ENCODE data around the gene C10orf120. TPM values are rescaled to one million over a fixed set of nuclear protein-coding genes. Genes with fewer than 3 reads are reported as not detected.

Gene C10orf120
- total RNA-seq, 1 donor from 2014 or later, result not detected

DNA sequence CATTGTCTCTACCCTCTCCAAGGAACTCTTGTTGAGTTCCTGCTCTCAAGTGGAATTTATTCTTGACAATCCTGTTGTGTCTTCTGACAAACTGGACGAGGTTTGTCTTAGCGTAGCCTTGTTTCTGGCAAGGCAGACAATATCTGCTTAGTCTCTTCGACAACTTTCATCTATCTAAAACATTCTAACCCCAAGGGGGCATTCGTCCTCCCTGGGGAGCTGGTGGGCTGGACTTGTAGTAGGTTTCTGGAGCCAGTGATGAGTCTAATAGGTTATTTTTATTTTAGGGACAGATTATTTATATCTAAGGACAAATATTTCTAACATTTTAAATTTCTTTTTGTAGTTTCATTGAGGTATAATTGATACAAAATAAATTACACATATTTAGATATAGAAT lies 7.3 kb upstream of the C10orf120 start:
- intact Hi-C loops (cut with DNase I), result no loop called here
- ATAC-seq (no peak), DNase-seq (ENCODE audit: low spot score) (no peak)

DNA sequence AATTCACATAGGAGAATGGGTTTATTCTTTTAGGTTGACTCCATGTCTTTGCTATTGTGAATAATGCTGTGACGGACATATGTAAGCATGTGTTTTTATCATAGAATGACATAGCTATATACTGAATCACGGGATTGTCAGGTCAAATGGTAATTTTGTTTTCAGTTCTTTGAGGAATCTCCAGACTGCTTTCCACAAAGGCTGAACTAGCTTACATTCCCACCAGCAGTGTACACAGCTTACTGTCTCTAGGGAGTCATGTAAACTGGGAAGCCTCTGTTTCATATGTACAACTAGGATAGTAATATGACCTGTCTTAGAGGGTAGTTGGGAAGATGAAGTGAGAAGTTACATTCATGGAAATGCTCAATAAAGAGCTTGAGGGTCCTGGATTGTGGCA lies 6.8 kb upstream of the C10orf120 start:
- no peak for DNase-seq (ENCODE audit: low spot score)
- intact Hi-C loops (cut with DNase I), result no loop called here
- ATAC-seq, result no peak

DNA sequence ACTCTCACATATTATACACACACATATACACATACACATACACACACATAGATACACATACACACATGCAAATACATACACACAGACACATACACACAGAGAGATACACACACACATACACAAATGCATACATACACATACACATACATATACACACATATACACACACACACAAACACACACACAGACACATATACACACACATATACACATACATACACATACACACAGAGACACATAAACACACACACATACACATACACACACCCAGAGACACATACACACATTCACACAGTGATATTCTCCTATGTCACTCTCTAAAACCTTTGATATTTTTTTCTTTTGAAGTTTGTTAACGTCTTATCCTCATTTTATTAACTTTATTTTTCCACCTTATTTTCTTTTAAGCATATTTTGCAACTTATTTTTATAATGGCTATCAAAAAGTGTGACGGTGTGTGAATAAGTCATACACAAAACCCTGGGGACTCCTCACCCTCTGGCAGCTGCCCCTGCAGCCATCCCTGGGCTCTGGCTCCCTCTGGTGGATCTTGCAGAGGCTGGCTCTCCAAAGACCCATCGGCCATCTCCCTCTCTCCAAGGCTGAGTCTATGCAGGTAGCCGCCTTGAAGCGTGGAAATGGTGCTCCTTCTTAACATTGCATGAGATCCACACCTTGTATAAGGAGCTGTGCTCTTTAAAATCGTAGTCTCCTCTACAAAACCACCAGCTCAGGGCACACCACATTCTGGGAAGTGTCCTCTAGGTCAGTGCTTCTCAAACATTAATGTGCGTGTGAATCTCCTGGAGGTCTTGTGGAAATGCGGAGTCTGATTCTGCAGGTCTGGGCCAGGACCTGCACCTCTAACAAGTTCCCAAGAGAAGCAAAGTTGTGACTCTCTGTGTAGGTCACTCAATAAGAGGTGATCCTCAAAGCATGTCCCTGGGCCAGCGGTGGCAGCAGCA lies 4.1 kb upstream of the C10orf120 start:
- DNase-seq (ENCODE audit: low spot score) (peak; percentile 81), ATAC-seq (peak; percentile 88)
- intact Hi-C loops (cut with DNase I), result no loop called here

DNA sequence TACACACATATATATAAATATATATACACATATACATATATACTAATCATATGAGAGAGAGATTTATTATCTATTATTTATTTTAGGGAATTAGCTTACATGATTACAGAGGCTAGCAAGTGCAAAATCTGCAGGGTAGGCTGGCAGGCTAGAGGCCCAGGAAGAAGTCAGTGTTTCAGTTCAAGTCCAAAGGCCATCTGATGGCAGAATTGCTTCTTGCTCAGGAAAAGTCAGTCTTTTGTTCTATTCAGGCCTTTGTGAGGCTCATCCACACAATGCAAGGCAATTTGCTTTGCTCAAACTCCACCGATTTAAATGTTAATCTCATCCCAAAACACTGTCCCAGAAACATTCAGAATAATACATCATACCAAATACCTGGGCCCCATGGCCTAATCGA lies 2.6 kb upstream of the C10orf120 start:
- intact Hi-C loops (cut with DNase I), result no loop called here
- DNase-seq (ENCODE audit: low spot score), result no peak
- no peak for ATAC-seq

DNA sequence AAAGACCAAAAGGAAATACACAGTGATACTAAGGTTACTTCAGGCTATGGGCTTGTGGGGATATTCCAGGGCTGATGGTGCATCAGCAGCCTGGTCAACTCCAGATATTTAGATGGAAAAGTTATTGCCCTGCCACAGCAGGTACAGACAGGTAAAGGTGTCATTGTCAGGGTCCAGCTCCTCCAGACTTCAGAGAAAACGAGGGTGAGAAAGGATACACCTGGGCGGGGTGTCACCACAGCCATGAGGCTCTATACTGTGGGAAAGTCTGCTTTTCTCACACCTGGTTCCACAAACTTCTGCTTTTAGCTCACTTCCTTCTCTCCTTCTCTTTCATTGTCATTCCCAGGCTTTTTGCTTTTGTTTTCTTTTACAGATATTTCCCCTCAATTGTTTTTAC lies 2.0 kb upstream of the C10orf120 start:
- DNase-seq (ENCODE audit: low spot score) (no peak), ATAC-seq (no peak)
- intact Hi-C loops (cut with DNase I), result no loop called here

DNA sequence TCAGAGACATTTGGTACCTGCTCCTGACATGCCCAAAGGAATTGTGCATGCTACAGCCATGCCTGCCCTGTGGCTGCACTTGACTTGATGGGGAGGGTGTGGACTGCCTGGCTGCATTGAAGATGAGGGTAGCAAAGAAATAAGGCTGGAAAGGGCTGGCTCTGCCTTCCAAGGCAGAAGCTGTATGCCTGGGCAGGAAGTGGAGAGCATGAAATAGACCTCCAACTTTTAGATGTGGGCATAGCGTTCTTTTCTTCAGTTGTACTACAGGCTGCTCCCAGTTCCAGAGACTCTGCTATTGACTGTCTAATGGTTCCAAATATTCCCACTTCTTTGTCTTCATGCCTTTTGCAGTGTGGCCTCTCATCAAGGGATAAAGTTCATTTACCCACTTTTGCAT lies 3.0 kb downstream of the C10orf120 start:
- DNase-seq (ENCODE audit: low spot score) (no peak), ATAC-seq (no peak)
- intact Hi-C loops (cut with DNase I), result no loop called here

DNA sequence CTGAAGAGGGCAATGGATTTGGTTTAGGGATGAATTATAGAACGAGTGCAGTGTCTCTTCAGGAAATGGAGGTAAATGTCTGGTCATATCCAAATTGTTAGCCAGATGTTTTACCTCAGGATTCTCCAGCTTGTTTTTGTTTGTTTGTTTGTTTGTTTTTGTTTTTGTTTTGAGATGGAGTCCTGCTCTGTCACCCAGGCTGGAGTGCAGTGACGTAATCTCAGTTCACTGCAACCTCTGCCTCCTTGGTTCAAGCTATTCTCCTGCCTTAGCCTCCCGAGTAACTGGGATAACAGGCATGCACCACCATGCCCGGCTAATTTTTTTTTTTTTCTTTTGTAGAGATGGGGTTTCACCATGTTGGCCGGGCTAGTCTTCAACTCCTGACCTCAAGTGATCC lies 6.9 kb downstream of the C10orf120 start:
- ATAC-seq, result no peak
- intact Hi-C loops (cut with DNase I), result no loop called here

DNA sequence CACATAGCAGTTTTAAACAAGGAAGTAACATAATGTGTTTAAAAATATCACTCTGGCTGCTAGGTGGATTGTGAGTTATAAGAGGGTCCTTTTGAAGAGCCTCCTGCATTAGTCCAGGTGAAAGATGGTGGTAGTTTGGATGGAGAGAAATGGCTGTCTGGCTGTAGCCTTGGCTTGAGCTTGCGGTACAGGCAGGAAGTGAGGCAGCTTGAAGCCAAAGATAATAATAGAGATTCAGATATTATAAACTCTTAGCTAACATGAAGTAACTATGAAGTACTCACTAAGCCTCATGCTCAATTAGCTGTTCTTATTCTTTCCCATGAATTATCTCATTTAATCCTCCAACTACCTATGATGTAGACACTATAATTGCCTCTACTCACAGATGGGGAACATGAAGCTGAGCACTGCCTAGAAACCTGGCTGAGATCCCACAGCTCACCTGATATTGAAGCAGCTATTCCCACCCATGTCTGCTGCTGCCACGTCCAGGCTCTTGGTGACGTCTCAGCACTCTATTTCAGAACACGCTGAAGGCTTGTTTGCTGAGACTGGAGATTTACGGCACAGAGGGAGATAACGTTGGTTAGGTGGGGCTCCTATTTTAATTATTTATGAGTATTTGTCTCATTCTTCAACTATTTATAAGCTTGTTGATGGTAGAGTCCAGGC lies 10.4 kb downstream of the C10orf120 start:
- intact Hi-C loops (cut with DNase I), result no loop called here
- ATAC-seq, result peak; percentile 72
- DNase-seq (ENCODE audit: low spot score), result no peak

More for the DNA sequence above, 6.9 kb downstream of the C10orf120 start:
- DNase-seq (ENCODE audit: low spot score), result no peak

DNA sequence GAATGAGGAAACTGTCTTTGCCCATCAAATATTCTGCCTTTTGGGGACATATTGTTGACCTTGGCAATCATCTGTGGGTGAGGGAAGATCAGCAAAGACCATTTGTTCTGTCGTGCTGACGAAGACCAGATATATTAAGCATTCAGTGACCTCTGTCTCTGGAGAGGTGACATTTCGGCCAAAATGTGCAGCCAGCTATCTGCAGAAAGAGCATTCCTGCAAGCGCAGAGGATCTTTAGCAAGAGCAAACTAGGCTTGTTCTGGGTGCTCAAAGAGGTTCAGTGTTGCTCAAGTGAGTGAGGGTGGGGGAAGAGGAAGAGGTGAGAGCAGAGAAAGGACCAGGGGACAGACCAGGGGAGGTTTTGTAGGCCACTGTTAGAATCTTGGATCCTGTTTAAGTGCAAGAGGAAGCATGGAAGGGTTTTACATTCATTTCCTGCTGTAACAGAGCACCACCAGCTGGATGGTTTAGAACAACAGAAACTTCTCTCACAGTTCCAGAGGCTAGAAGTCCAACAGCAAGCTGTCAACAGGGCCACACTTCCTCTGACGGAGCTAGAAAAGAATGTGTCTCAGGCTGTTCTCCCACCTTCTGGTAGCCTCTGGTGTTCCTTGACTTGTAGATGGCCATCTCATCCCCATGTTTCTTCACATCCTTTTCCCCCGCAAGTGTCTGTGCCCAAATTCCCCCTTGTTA lies 11.2 kb downstream of the C10orf120 start:
- ATAC-seq (peak; percentile 95), DNase-seq (ENCODE audit: low spot score) (peak; percentile 67)
- intact Hi-C loops (cut with DNase I), result no loop called here

DNA sequence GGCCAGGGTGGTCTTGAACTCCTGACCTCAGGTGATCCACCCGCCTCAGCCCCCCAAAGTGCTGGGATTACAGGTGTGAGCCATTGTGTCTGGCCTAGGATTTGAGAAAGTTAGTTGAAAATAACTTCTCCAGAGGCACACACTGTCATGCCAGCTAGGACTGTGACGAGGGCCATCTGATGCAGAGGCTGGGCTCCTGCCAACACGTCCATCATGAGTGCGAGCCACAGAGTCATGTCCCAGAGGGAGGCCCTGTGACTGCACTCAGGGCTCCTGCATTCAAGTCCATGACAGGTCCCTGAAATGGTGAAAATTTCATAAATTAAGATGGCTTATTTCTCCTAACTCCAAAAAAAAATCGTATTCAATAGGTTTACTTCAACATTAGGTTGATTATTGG lies 17.1 kb downstream of the C10orf120 start:
- ATAC-seq, result no peak
- DNase-seq (ENCODE audit: low spot score), result no peak
- intact Hi-C loops (cut with DNase I), result no loop called here

DNA sequence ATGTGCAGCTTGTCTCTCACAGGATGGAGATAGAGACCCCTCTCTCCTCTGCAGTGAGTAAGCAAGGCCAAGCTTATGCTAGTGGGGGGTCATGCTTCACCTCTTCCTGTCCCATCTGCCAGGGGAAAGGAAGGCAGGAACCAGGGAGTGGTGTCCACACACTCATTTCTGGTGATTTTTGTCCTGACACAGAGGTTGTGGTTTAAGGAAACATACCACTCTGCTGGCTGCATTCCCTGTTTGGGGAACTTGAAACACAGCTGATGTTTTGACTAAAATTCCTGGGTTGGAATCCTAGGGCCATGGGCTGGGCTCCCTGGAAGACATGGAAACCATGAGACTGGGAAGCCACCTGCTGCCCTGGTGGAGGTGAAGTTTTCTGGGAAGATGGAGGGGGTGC lies 21.4 kb downstream of the C10orf120 start:
- intact Hi-C loops (cut with DNase I), result no loop called here
- DNase-seq (ENCODE audit: low spot score) (no peak), ATAC-seq (peak; percentile 30)

DNA sequence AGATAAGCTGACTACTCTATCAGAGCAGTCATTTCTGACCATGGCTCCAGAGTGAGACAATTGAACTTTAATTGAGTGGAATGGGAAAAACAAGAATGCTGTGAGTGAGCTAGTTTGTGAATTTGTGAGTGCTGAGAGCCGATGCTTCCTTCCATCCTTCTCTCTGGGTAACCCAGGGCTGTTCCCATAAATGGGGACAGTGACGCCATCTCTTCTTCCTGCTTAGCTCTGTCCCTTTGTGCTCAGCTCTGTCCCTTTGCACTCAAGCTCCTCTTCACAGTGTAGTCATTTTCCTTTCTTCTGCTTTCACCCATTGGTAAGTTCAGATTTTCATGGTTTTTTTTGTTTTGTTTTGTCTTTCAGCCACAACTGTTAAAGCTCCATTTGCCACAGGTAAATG lies 24.4 kb downstream of the C10orf120 start:
- intact Hi-C loops (cut with DNase I), result no loop called here

DNA sequence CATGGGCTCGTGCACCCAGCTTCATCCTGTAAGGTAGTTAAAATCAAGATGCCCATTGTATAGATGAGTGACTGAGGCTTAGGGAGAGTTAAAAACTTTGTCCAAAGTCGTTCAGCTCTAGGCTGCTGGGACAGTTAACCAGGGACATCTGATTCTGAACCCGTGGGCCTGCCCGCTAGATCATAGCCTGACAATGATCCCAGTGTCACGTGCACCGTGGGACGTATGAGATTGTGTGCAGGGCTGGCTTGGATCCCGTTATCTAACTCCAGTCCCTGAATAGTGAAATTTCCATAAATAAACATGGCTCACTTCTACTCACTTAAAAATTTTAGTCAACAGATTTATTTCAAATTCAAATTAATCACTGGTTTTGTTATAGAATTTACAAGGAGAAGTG lies 24.9 kb downstream of the C10orf120 start:
- intact Hi-C loops (cut with DNase I), result no loop called here

More for the DNA sequence above, 24.4 kb downstream of the C10orf120 start:
- no peak for ATAC-seq
- DNase-seq (ENCODE audit: low spot score), result no peak

DNA sequence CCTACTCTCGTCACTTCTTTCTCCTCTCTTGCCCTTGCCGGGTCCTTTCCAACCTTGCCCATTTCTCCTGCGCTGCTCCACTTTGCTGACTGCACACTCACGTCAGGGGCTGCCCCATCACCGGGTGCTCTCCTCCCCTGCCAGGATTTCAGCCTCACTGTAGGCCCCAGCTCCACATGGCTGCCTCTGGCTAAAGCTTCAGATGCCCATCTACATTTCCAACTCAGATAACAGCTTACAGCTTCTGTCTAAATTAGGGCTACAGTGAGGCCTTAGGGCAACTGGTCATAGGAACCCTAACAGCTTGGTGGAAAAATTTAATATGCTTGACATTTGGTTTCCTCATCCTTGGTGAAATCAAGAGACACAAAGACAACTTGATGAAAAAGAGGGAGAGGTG lies 25.9 kb downstream of the C10orf120 start:
- intact Hi-C loops (cut with DNase I), result no loop called here
- DNase-seq (ENCODE audit: low spot score), result no peak
- ATAC-seq, result no peak

More for the DNA sequence above, 24.9 kb downstream of the C10orf120 start:
- ATAC-seq (peak; percentile 63), DNase-seq (ENCODE audit: low spot score) (no peak)

DNA sequence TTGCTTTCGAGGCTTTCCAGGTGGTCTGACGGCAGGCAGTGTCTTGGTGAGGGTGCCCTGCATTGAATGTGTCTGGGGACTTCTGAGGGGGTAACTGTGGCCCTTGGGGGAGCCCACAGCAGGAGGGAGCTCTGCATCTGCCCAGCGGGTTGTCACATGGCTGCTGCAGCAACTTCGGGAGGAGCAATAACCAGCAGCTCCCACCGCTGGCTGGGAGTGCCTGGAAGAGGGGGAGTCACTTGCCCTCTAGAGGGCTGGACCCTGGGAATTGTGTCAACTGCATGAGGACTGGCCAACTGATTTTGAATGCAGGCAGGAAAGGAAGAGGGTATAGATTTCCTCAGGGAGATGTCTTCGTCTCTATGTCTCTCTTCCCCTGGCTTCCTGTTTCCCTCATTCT lies 26.4 kb downstream of the C10orf120 start:
- intact Hi-C loops (cut with DNase I), result no loop called here
- DNase-seq (ENCODE audit: low spot score) (no peak), ATAC-seq (no peak)

DNA sequence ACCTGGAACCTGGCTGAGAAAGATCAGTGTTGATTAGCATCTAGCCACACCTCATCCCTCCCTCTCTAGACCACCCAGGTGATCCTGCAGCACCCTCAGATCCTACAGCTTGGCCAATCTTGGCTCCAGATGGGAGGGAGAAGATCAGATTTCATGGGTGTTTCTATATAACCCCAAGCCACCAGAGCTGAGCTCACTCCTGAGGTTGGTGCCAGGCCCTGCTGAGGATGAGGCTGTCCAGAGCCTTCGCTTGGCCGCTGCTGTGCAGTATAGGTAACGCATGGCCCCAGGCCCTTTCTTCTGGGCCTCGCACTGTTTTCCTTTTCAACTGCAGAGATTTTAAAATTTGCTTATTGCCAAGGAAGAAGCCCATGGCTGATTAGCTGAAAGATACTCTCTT lies 27.0 kb downstream of the C10orf120 start:
- DNase-seq (ENCODE audit: low spot score) (no peak), ATAC-seq (no peak)
- intact Hi-C loops (cut with DNase I), result no loop called here

DNA sequence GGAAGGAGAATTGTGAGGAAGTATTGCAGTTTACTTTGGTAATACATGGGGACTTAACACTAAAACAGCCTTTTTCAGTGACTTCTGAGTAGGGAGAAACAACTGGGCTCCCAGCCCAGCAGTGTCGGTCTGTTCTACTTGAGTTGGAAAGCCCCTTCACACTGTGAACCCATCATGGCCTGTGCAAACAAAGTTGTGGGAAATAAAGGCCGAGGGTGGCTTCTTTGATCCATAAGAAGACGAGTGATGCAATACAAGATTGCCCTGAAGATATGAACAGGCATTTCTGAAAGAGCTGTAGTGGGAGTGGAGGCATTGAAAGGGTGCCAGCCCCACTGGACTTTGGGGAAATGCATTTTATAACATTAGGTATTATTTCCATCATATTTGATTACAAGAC lies 28.3 kb downstream of the C10orf120 start:
- ATAC-seq (no peak), DNase-seq (ENCODE audit: low spot score) (no peak)
- intact Hi-C loops (cut with DNase I), result no loop called here

DNA sequence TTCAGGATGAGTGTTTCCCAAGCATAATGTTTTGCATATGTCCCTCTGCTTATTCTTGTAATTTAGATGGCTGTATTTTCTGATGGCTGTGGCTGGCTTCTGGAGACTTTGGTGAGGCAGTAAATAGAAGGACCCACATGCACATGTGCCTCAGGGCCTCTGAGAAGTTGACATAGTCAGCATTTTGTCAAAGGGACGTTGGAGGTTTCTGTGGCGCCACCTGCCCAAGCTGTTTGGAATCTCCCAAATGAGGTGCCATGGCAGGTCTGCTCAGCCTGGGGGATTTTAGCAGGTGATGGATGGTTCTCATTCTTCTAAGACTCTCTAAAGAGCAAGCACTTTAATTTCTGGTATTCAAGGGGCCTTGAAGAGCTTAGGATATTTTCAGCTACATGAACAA lies 29.8 kb downstream of the C10orf120 start:
- intact Hi-C loops (cut with DNase I), result no loop called here
- no peak for ATAC-seq
- DNase-seq (ENCODE audit: low spot score), result no peak

DNA sequence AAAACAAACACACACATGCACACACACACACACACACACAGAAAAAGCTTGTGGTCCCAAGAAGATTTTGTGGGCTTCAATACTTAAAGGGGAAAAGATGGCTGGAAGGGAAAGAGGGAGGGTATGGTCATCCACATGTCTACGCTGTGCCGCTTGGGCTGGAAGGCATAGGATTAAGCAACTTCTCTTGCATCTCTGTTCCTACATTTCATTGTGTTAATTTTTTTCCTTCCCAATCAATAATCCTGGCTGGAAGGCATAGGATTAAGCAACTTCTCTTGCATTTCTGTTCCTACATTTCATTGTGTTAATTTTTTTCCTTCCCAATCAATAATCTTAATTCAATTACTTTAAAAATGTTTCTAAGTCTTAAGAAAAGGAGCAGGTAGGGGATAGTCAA lies 30.6 kb downstream of the C10orf120 start:
- no peak for ATAC-seq
- intact Hi-C loops (cut with DNase I), result no loop called here
- DNase-seq (ENCODE audit: low spot score), result no peak

DNA sequence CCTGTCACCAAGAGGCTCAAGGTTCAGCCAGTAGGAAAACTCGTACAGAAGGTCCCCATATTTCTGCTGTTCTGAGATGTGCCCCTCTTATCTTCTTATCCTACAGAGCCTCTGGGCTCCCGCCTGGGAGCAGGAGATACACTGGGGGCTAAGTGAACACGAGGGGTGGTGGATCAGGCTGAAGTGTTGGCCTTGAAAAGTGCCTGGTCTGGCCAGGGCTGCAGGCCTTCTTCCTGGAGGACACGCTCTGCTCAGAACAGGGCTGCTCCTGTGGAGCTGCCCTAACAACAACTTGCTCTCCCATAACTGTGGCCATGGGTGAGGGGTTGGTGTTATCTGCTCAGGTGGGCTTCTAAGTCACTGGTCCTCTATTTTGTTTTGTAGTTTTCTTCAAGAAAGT lies 33.7 kb downstream of the C10orf120 start:
- DNase-seq (ENCODE audit: low spot score) (no peak), ATAC-seq (no peak)
- intact Hi-C loops (cut with DNase I), result no loop called here
